Amygdala (tissue), 56 donors: ENCODE data around the gene ATXN2.
"Not testable (repeated sequence)": the region's sequence is repeated elsewhere in the genome, so short reads cannot be mapped to it uniquely, and the experiment has no call there.

Experiments
- DNase-seq, 56 donors: peaks; one replicate each; lab custom pipeline; 2025; lab: John Stamatoyannopoulos, UW

Gene ATXN2

GRCh38 chr12:111598637-111599452 is at the start of gene ATXN2:
Gene ATXN2, minus strand, starts transcription at chr12:111599315. Its CDS starts 281 bp downstream, at chr12:111599034.
- DNase-seq = peak in 48 of 56 donors; percentile 6 to 87 (median 68)

DNA sequence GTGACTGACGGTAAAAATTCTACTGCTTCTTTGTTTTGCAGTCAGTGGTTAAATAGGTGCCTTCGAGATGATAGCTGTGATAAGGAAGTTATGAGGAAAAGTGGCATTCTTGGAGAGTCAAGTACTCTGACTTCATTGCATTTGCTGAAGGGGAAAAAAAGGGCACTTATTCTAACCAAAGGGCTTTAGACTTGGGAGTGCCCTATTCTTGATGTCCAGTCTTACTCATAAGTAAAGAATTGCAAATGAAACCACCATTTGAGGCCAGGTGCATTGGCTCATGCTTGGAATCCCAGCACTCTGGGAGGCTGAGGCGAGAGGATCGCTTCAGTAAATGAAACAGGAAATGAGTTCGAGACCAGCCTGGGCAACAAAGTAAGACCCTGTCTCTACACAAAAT is 46.3 kb upstream of the ATXN2 start:
- DNase-seq = no peak

DNA sequence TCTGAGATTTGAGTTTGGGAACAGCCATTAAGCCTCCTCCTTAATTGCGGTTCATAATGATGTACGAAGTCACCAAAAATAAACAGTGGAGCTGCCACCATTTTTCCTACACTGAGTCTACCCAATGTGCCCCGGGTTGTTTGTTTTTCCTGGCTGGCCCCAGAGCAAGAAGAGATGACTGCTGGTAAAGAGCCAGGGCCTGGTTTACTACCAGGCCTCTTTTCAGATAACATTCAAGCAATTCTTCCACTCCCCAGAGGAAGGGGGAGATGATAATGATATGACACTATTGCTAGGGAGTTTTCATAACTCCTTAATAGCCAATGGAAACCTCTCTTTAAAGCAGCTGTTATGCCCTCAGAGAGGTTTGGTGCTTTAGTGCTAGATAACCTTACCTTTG is 44.3 kb upstream of the ATXN2 start:
- peak in 6 of 56 donors; percentile 1 to 12 (median 2) for DNase-seq

GRCh38 chr12:111642681-111643426 is 43.7 kb upstream of the ATXN2 start:
- DNase-seq = no peak

DNA sequence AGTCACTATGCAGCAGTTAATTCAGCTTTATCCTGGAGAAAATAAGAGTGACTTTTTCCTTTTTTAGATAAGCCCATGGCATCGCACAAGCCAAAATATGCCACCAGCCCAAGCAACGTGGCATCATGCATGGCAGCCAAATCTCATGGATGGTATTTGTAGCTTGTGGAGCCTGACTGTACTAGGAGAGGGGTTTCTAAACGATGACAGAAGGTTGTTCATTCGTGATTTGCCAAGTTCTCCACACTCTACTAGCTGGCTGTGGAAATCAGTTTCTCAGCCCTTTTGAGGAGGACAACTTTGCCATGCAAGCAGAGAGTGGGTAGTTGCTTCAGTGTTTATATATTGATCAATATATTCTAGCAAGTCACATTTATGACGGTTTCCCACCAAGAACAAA is 41.4 kb upstream of the ATXN2 start:
- no peak for DNase-seq

DNA sequence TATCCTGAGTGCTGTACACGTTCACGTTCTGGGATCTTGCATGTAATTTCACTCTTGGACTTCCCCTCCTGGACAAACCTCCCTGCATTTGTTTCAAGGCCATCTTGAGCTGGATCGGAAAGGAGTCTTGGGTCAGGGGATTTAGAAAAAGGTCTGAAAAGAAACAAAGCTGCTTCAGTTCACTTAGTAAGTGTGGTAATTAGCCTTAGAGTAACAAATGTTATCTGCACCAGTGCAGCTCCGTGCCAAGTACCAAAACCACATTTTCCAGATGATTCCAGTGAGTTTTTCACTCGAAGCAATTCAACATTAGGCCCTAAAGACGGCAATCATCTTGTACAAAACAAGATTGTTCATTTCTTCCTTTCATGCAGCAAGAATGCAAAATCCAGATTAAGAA is 39.4 kb upstream of the ATXN2 start:
- no peak for DNase-seq

- peak in 50 of 56 donors; percentile 4 to 75 (median 46) for DNase-seq
These were observed 37.3 kb upstream of the ATXN2 start for GRCh38 chr12:111636209-111636945.

GRCh38 chr12:111635524-111635923 is 36.4 kb upstream of the ATXN2 start:
- no peak for DNase-seq

DNA sequence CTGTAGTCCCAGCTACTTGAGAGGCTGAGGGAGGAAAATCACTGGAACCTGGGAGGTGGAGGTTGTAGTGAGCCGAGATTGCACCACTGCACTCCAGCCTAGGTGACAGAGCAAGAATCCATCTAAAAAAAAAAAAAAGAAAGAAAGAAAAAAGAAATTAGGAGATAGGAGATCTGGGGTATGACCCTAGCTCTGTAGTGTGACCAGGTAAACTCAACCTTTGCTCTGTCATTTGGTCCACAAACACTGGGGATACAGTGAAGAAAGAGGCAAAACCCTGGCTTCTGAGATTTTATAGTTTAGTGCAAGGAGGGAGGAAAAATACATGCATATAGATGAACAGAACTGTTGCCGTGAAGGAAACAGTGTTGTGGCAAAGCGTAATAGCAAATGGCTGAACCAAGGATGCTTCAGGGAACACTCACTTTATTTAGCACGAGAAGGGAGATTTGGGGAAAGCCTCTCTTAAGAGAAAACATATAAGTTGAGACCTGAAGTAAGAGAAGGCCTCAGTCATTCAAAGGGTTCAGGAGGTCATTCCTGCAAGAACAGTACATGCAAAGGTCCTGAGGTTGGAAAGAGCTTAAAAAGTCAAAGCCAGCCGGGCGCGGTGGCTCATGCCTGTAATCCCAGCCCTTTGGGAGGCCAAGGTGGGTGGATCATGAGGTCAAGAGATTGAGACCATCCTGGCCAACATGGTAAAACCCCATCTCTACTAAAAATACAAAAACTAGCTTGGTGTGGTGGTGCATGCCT is 29.6 kb upstream of the ATXN2 start:
- DNase-seq = no peak

DNA sequence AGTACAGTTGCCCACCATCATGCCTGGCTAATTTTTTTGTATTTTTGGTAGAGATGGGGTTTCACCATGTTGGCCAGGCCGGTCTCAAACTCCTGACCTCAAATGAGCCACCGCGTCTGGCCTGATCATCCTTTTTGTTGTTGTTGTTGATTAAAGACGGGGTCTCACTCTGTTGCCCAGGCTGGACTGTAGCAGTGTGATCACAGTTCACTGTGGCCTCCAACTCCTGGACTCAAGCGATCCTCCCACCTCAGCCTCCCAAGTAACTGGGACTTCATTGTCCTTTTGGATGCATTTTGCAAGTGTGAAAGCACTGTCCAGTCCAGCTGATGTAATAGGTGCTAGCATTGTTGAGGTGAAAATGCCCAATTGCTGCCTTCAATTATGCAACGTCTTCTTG is 27.1 kb upstream of the ATXN2 start:
- no peak for DNase-seq

DNA sequence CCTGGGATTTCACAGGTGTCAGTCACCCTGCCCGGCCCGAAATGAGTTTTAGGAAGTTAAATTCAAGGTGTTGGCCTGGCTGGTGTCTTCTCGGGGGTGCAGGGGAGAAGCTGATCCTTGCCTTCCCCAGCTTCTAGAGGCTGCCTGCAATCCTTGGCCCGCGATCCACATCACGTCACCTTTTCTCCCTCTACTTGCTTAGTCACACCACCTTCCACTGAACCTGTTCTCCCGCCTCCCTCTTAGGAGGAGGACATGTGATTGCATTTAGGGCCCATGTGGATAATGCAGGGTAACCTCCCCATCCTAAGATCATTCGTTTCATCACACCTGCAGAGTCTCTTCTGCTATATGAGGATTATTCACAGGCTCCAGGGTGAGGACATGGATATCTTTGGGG is 25.4 kb upstream of the ATXN2 start:
- no peak for DNase-seq

DNA sequence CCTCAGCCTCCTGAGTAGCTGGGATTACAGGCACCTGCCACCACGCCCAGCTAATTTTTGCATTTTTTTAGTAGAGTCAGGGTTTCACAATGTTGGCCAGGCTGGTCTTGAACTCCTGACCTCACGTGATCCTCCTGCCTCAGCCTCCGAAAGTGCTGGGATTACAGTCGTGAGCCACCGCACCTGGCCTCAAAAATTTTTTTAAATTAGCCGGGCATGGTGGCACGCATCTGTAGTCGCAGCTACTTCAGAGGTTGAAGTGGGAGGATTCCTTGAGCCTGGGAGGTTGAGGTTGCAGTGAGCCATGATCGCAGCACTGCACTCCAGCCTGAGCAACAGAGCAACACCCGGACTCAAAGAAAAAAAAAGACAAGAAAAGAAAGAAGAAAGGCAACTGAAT is 18.7 kb upstream of the ATXN2 start:
- not testable (repeated sequence) for DNase-seq

DNA sequence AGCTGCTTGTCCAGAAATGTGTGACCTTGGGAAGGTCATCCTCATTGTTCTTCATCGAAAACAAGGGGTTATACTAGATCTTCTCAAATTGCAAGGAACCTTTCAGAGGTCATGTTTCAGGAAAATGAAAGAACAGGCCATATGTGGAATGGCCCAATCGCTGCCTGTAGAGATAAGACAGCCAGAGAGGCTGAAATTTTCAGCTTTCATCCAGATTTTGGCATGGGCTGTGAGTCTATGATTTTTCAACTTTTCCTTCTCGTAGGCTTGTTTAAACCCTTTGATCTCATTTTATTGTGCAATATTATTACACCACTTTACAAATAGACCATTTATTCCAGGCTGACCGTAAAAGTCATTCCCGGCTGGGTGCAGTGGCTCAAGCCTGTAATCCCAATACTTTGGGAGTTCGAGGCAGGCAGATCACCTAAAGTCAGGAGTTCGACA is 17.1 kb upstream of the ATXN2 start:
- no peak for DNase-seq

- no peak for DNase-seq
These were observed 8.1 kb upstream of the ATXN2 start for GRCh38 chr12:111607239-111607638.

DNA sequence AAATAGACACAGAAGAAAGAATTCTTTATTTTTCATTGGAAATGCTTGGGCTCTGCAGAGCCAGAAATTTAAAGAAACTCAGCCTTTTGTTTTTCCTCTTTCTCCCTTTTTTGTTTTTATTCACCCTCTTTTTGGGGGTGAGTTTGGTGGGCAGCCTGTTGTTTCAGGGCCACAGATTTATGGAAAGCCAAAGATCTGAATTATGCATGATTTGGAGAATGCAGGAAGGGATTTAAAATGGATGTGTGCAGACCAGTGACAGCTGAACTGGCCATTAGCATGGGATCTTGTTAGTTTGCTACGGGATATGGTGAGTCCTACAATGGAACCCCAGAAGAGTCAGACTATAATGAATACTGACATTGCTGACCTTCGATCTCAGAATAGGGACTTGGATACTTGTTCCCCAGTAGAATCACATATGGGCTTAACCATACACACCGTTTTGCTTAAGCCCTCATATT is 7.7 kb upstream of the ATXN2 start:
- peak in 1 of 56 donors; percentile 1 for DNase-seq

GRCh38 chr12:111605911-111606766 is 7.0 kb upstream of the ATXN2 start:
- DNase-seq = peak in 2 of 56 donors; percentile 1 to 2

GRCh38 chr12:111602857-111603256 is 3.7 kb upstream of the ATXN2 start:
- not testable (repeated sequence) for DNase-seq

- DNase-seq = no peak
These were observed 3.2 kb upstream of the ATXN2 start for GRCh38 chr12:111602348-111602747.

DNA sequence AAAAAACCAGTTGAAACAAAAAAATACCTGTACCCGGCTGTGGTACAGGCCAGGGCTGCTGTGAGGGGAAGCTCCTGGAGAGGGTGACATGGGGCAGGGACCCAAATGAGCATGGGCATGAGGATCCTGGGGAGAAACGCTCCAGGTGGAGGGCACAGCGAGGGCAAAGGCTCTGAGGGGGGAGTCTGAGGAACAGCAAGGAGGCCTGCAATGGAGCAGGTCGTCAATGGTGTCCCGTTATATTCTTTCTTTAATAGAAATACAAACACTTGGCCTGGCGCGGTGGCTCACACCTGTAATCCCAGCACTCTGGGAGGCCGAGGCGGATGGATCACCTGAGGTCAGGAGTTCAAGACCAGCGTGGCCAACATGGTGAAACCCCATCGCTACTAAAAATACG is 1.9 kb upstream of the ATXN2 start:
- DNase-seq = not testable (repeated sequence)
